NCI-H526 (cell line): Measurements from ENCODE around the gene S100P.
"Not testable (repeated sequence)": the region's sequence is repeated elsewhere in the genome, so short reads cannot be mapped to it uniquely, and the experiment has no call there.

Experiments
- DNase-seq, 2 experiments: peaks; one replicate each; lab custom pipeline; 2025; lab: John Stamatoyannopoulos, UW

The S100P gene

GRCh38 chr4:6693231-6694176 lies at the start of gene S100P:
TSS of gene S100P (plus strand) at chr4:6693878. CDS start at chr4:6693933, 55 bp downstream.
- no peak for DNase-seq

GRCh38 chr4:6644792-6645530 lies 48.7 kb upstream of the S100P start:
- no peak for DNase-seq

DNA sequence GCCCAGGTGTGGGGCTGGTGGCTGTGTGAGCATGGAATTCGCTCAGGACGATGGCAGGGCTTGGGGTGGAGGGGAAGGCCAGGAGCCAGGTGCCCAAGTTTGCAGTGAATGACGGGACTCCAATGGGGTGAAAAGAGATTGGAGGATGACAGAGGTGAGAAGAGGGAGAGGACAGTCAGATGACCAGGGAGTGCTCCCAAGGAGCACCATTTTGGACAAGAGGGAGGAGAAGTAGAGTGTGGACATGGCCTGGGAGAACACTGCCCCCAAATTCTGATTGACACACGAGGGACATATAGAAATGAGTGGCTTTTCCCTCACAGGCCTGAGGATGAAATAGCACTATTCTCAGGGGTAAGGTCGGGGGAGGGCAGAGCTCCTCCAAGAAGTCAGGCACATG lies 46.5 kb upstream of the S100P start:
- DNase-seq: no peak

- DNase-seq: no peak
Observed at GRCh38 chr4:6647582-6648230, 46.0 kb upstream of the S100P start.

DNA sequence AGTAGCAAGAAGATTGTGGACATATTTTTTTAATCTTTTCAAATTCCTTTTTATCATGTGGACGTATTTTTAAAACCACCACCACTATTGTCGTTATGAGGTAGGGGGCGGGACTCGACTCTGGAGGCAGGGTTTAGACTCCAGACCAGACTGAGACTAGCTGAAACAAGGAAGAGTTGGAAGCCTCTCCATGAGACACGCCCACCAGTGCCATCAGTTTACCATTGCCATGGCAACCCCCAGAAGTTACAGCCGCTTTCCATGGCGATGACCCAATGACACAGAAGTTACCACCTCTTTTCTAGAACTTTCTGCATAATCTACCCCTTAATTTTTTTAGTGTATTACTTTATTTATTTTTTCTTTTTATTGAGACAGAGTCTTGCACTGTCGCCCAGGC lies 44.5 kb upstream of the S100P start:
- no peak for DNase-seq

DNA sequence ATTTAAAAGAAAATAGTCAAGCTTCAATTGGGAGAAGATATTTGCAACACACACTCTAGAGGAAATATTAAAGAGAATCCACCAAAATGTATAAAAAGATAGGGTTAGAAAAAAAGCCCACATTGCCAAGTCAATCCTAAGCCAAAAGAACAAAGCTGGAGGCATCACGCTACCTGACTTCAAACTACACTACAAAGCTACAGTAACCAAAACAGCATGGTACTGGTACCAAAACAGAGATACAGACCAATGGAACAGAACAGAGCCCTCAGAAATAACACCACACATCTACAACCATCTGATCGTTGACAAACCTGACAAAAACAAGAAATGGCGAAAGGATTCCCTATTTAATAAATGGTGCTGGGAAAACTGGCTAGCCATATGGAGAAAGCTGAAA lies 39.5 kb upstream of the S100P start:
- not testable (repeated sequence) for DNase-seq

DNA sequence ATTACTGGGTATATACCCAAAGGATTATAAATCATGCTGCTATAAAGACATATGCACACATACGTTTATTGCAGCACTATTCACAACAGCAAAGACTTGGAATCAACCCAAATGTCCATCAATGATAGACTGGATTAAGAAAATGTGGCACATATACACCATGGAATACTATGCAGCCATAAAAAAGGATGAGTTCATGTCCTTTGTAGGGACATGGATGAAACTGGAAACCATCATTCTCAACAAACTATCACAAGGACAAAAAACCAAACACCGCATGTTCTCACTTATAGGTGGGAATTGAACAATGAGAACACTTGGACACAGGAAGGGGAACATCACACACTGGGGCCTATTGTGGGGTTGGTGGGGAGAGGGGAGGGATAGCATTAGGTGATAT lies 38.4 kb upstream of the S100P start:
- DNase-seq: not testable (repeated sequence)

DNA sequence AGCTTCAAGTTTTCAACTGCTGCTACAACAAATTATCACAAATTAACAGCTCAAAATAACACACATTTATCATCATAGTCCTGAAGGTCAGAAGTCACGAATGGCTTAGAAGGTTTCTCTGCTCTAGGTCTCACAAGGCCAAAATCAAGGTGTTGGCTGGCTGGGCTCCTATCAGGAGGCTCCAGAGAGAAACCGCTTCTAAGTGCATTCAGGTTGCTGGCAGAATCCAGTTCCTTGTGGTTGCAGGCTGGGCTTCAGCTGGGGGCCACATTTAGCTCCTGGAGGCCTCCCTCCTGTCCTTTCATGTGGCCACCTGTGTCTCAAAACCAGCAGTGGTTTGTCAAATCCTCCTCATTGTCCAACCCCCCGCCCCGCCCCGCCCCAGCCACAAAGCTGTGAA lies 37.8 kb upstream of the S100P start:
- no peak for DNase-seq

DNA sequence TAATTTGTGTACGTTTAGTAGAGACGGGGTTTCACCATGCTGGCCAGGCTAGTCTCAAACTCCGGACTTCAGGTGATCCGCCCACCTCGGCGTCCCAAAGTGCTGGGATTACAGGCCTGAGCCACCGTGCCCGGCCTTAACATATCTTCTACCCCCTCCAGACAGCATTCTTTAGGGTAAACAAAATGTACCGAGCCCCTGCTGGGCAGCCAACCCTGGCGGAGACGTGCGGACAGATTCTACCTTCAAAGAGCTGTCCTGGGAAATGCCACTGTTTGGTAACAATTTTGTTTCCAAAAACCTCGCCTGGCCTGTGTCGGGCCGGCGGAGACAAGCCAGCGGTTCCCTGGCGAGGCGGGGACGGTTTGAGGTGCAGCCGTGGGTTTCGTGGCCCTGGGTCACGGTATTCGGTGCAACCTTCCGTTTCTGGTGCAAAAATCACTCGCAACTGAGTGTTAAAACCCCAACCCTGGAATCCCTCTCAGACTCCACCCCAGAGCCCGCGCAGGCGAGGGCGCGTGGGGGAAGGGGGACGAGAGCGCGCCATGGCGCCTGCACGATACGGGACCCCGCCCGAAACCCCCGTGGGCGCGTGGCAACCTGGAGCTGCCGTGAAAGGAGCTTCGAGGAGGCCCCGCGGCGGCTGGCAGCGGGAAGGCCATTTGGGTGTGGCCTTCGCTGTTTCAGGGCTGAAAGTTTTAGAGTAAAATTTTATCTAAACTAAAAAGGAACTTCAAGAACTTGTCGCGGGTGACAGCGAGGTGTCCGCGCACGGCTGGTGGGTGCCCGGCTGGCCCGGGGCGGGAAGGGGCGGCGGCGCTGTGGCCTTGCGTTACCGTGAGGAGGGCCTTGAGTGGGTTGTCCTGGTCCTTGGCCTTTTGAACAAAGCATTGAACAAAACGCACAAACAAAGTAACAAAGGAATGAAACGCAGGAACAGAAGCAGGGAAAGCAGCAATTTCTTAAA lies 36.2 kb upstream of the S100P start:
- no peak for DNase-seq

DNA sequence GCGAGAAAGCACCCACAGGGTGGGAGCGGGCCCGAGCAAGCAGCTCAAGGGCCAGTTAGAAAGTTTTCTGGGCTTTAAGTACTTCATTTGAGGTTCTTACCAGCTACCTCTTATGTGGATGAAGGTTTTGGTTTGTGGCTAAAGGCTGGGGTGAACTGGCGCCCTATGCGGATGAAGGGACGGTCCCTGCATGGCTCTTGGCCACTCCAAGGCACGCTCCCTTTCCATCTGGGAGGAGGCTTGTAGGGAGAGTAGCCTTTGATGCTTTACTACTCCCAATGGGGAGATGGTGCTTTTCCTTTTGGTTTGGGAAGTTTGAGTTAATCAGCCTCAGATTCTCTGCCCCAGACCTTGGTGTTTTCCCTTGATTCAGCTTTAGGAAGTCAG lies 35.5 kb upstream of the S100P start:
- DNase-seq: no peak

DNA sequence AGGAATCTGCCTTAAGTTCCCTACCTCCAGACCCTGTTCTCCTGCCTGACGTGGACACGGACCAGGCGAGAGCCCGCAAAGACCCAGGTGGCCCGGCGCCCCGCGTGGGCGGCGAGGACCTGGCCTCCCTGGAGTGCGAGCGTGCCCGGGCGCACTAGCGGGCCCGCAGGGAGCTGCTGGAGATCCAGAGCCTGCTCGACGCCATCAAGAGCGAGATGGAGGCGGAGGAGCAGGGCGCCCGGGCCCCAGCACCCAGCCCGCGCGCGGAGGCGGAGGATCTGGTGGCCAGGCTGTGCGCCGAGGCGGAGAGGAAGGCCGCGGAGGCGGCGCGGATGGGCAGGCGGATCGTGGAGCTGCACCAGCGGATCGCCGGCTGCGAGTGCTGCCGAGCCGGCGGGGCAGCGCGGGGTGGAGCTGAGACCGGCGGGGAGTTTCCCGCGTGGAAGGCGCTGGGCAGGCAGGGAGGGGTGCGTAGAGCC lies 35.0 kb upstream of the S100P start:
- no peak for DNase-seq

GRCh38 chr4:6659897-6660296 lies 33.8 kb upstream of the S100P start:
- DNase-seq: no peak

DNA sequence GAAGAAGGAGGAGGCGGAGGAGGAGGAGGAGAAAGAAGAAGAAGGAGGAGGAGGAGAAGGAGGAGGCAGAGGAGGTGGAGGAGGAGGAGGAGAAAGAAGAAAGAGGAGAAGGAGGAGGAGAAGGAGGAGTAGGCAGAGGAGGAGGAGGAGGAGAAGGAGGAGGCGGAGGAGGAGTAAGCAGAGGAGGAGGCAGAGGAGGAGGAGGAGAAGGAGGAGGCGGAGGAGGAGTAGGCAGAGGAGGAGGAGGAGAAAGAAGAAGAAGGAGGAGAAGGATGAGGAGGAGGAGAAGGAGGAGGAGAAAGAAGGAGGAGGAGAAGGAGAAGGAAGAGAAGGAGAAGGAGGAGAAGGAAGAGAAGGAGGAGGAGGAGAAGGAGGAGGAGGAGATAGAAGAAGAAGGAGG lies 33.2 kb upstream of the S100P start:
- DNase-seq: no peak

DNA sequence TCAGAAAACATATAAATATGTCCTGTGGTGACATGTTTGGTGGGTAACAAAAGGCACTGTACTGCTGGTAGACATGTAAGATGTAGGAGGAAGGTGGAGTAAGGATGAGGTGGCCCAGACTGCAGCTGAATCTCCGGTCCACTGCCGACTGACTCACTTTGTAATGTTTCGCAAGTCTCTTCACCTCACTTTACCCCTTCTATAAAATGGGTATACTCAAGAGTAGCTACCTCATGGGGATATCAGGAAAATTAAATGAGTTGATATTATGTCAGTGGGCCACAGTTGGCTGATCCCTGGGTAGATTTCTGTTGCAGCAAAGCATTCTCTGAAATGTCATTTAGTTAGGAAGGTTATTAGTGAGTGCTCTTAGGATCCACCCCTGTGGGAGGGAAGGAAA lies 31.1 kb upstream of the S100P start:
- no peak for DNase-seq

GRCh38 chr4:6663596-6664393 lies 29.9 kb upstream of the S100P start:
- no peak for DNase-seq

GRCh38 chr4:6665320-6665654 lies 28.4 kb upstream of the S100P start:
- DNase-seq: no peak

- no peak for DNase-seq
Observed at GRCh38 chr4:6668391-6668790, 25.3 kb upstream of the S100P start.

GRCh38 chr4:6671648-6672047 lies 22.0 kb upstream of the S100P start:
- no peak for DNase-seq

DNA sequence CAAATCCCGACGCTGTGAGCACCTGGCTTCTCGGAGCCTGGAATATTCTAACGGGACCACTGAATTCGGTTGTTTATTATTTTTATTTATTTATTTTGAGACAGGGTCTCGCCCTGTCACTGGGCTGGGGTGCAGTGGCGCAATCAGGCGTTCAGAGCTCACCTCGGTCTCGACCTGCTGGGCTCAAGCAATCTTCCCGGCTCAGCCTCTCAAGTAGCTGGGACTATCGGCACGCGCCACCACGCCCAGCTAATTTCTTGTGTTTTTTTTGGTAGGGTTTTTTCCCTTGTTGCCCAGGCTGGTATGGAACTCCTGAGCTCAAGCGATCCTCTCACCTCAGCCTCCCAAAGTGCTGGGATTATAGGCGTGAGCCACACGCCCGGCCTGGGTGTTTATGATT lies 21.5 kb upstream of the S100P start:
- no peak for DNase-seq

DNA sequence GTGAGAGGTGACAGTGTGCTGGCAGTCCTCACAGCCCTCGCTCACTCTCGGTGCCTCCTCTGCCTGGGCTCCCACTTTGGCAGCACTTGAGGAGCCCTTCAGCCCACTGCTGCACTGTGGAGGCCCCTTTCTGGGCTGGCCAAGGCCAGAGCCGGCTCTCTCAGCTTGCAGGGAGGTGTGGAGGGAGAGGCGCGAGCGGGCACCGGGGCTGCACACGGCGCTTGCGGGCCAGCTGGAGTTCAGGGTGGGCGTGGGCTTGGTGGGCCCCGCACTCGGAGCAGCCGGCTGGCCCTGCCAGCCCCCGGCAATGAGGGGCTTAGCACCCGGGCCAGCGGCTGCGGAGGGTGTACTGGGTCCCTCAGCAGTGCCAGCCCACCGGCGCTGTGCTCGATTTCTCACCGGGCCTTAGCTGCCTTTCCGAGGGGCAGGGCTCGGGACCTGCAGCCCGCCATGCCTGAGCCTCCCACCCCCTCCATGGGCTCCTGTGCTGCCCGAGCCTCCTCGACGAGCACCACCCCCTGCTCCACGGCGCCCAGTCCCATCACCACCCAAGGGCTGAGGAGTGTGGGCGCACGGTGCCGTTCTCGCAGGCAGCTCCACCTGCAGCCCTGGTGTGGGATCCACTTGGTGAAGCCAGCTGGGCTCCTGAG lies 21.0 kb upstream of the S100P start:
- DNase-seq: not testable (repeated sequence)
